ENCODE data around the gene TSPAN9. TPM values are rescaled to one million over a fixed set of nuclear protein-coding genes. Genes with fewer than 3 reads are reported as not detected.

The TSPAN9 gene
- total RNA-seq, 1 donor from 2014 or later: 40.9 TPM

DNA sequence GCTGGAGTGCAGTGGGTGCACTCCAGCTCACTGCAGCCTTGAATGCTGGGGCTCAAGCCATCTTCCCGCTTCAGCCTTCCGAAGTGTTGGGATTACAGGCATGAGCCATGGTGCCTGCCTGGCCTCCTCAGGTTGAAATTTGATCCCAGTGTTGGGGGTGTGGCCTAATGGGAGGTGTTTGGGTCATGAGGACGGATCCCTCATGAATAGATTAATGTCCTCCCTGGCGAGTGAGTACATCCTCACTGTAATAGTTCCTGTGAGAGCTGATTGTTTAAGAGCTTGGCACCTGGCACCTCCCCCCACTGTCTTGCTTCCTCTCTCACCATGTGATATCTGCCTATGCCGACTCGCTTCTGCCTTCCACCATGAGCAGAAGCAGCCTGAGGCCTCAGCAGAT, 84.7 kb downstream of the TSPAN9 start:
- H3K27ac Mint-ChIP-seq (ENCODE audit: unreplicated experiment): no peak overlapping the region
- TF ChIP-seq, protein P1, sequence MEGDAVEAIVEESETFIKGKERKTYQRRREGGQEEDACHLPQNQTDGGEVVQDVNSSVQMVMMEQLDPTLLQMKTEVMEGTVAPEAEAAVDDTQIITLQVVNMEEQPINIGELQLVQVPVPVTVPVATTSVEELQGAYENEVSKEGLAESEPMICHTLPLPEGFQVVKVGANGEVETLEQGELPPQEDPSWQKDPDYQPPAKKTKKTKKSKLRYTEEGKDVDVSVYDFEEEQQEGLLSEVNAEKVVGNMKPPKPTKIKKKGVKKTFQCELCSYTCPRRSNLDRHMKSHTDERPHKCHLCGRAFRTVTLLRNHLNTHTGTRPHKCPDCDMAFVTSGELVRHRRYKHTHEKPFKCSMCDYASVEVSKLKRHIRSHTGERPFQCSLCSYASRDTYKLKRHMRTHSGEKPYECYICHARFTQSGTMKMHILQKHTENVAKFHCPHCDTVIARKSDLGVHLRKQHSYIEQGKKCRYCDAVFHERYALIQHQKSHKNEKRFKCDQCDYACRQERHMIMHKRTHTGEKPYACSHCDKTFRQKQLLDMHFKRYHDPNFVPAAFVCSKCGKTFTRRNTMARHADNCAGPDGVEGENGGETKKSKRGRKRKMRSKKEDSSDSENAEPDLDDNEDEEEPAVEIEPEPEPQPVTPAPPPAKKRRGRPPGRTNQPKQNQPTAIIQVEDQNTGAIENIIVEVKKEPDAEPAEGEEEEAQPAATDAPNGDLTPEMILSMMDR (IDR thresholded peaks at IDR 0.05; ENCODE audit: insufficient read depth, low read depth, low read length): no peak
- TF ChIP-seq EZH2 (IDR thresholded peaks at IDR 0.05; ENCODE audit: insufficient read depth, low read length): no peak
- H3K9me3 ChIP-seq (ENCODE audit: insufficient read depth, low read depth, low read length): no peaks in the 10 kb centered on the region
- no peaks in the 10 kb centered on the region for H3K36me3 ChIP-seq (ENCODE audit: insufficient read depth, low read length)
- H3K4me3 ChIP-seq (ENCODE audit: insufficient read depth, low read depth, low read length): no peak overlapping the region
- FAIRE-seq (no peak), DNase-seq (ENCODE audit: low read depth) (no peak)
- H3K4me1 ChIP-seq (ENCODE audit: insufficient read depth, low read length): peaks cover 10% of the 10 kb centered on the region
- no peaks in the 10 kb centered on the region for H3K27me3 ChIP-seq (ENCODE audit: insufficient read depth, low read length)
- no peaks in the 10 kb centered on the region for H3K27me3 Mint-ChIP-seq (ENCODE audit: low read depth, unreplicated experiment)
- peaks cover 9% of the 10 kb centered on the region for H3K9me3 Mint-ChIP-seq (ENCODE audit: unreplicated experiment)
- peaks cover 26% of the 10 kb centered on the region for H3K4me1 Mint-ChIP-seq (ENCODE audit: low read depth, unreplicated experiment)
- H3K4me2 ChIP-seq (ENCODE audit: low read length): no peak overlapping the region
- no peak overlapping the region for H3K9ac ChIP-seq (ENCODE audit: low read length)
- H3K27ac ChIP-seq (ENCODE audit: low read depth, low read length): no peak overlapping the region
- peaks cover 24% of the 10 kb centered on the region for H4K20me1 ChIP-seq (ENCODE audit: insufficient read depth, low read length)
- no peak overlapping the region for H2AFZ ChIP-seq (ENCODE audit: low read depth, low read length)
- H3K4me3 Mint-ChIP-seq (ENCODE audit: unreplicated experiment): no peak overlapping the region
- peaks cover 7% of the 10 kb centered on the region for H3K36me3 Mint-ChIP-seq (ENCODE audit: low read depth, unreplicated experiment)
- peaks cover 9% of the 10 kb centered on the region for H3K79me2 ChIP-seq (ENCODE audit: insufficient read depth, low read length)

DNA sequence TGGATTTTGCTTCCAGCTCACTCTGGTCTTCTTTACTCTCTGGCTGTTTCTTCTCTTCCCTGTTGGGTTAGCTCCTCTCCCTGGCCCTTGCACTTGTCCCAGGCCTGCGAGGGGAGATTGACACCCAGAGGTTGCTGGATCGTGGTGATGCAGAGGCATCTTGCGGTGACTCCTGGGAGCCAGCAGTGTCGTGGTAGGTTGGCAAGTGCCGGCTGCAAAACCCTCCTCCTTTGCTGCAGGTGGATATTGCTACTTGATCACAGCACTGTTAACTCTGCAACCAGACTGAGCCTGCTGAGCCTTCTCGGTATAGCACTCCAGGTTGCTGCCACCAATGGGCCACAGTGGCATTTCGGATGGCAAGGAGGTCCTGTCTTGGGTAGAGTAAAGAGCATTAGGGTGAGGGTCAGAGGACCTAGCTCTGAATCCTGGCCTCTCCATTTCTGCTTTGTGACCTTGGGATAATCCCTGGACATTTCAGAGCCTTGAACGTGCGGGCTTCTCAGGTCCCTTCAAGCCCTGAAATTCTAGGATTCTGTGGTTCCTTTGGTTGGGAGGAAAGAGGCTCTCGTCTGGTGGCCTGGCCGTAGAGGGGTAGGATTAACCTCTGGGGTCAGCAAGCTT, 87.4 kb downstream of the TSPAN9 start:
- Histone ChIP-seq H3K9me3 (ENCODE audit: insufficient read depth, low read depth, low read length) (no peaks in the 10 kb centered on the region), H3K9ac (ENCODE audit: low read length) (no peak overlapping the region), H3K4me3 (ENCODE audit: insufficient read depth, low read depth, low read length) (no peak overlapping the region), H2AFZ (ENCODE audit: low read depth, low read length) (no peak overlapping the region), H3K36me3 (ENCODE audit: insufficient read depth, low read length) (no peaks in the 10 kb centered on the region), H4K20me1 (ENCODE audit: insufficient read depth, low read length) (peaks cover 20% of the 10 kb centered on the region), H3K79me2 (ENCODE audit: insufficient read depth, low read length) (peaks cover 18% of the 10 kb centered on the region), H3K27me3 (ENCODE audit: insufficient read depth, low read length) (no peaks in the 10 kb centered on the region), H3K4me1 (ENCODE audit: insufficient read depth, low read length) (peaks cover 21% of the 10 kb centered on the region), H3K4me2 (ENCODE audit: low read length) (peak overlapping the region; percentile 13), H3K27ac (ENCODE audit: low read depth, low read length) (no peak overlapping the region)
- H3K27ac Mint-ChIP-seq (ENCODE audit: unreplicated experiment): no peak overlapping the region
- H3K4me1 Mint-ChIP-seq (ENCODE audit: low read depth, unreplicated experiment): peaks cover 37% of the 10 kb centered on the region
- TF ChIP-seq EZH2 (IDR thresholded peaks at IDR 0.05; ENCODE audit: insufficient read depth, low read length): no peak
- TF ChIP-seq, protein P1 (IDR thresholded peaks at IDR 0.05; ENCODE audit: insufficient read depth, low read depth, low read length): no peak
- peaks cover 9% of the 10 kb centered on the region for H3K9me3 Mint-ChIP-seq (ENCODE audit: unreplicated experiment)
- FAIRE-seq (no peak), DNase-seq (ENCODE audit: low read depth) (no peak)
- peaks cover 5% of the 10 kb centered on the region for H3K36me3 Mint-ChIP-seq (ENCODE audit: low read depth, unreplicated experiment)
- no peaks in the 10 kb centered on the region for H3K27me3 Mint-ChIP-seq (ENCODE audit: low read depth, unreplicated experiment)
- H3K4me3 Mint-ChIP-seq (ENCODE audit: unreplicated experiment): no peak overlapping the region
